SK-N-MC (cell line): ENCODE measurements around the gene TNP2.

Experiments used
- DNase-seq: peaks from one replicate; pipeline ENCODE4 v3.0.0-alpha.2; 2011; ENCODE audit warnings: low read depth, low spot score
- H3K27ac ChIP-seq: fragments of 200-600 bp; sonication (generic); 2 replicates; pipeline ENCODE4 v1.5.1; 2016; ENCODE audit warnings: mixed run types
- H3K36me3 ChIP-seq: fragments of 200-600 bp; sonication (generic); 2 replicates; pipeline ENCODE4 v1.6.1; 2017; ENCODE audit warnings: antibody characterized with exemption, low read length, mixed read lengths; ENCODE audit not compliant: insufficient read depth
- H3K4me3 ChIP-seq: fragments of 200-600 bp; sonication (generic); 2 replicates; pipeline ENCODE4 v1.5.1; 2016
- H3K9ac ChIP-seq: fragments of 200-600 bp; sonication (generic); 2 replicates; pipeline ENCODE4 v1.8.0; 2017; ENCODE audit warnings: mixed run types, mixed read lengths; ENCODE audit not compliant: insufficient read length
- H3K9me3 ChIP-seq: fragments of 200-600 bp; sonication (generic); 2 replicates; pipeline ENCODE4 v1.6.1; 2017; ENCODE audit warnings: low read depth, mild to moderate bottlenecking, antibody characterized with exemption, low read length, moderate library complexity, mixed read lengths
- EZH2 ChIP-seq: fragments of 200-600 bp; sonication (generic); IDR thresholded peaks from one replicate; pipeline ENCODE4 v1.6.1; 2017; ENCODE audit warnings: antibody characterized with exemption
- FOXP2 ChIP-seq: optimal IDR thresholded peaks from 2 replicates; pipeline ENCODE3; 2011; ENCODE audit warnings: mild to moderate bottlenecking, moderate library complexity; ENCODE audit not compliant: insufficient read depth; ENCODE audit errors: extremely low read length, control extremely low read depth
- POLR2AphosphoS5 ChIP-seq: IDR thresholded peaks from 2 replicates; pipeline ENCODE4 v1.6.1; 2012; ENCODE audit warnings: mild to moderate bottlenecking, low read depth, low read length, borderline replicate concordance

Gene TNP2

DNA sequence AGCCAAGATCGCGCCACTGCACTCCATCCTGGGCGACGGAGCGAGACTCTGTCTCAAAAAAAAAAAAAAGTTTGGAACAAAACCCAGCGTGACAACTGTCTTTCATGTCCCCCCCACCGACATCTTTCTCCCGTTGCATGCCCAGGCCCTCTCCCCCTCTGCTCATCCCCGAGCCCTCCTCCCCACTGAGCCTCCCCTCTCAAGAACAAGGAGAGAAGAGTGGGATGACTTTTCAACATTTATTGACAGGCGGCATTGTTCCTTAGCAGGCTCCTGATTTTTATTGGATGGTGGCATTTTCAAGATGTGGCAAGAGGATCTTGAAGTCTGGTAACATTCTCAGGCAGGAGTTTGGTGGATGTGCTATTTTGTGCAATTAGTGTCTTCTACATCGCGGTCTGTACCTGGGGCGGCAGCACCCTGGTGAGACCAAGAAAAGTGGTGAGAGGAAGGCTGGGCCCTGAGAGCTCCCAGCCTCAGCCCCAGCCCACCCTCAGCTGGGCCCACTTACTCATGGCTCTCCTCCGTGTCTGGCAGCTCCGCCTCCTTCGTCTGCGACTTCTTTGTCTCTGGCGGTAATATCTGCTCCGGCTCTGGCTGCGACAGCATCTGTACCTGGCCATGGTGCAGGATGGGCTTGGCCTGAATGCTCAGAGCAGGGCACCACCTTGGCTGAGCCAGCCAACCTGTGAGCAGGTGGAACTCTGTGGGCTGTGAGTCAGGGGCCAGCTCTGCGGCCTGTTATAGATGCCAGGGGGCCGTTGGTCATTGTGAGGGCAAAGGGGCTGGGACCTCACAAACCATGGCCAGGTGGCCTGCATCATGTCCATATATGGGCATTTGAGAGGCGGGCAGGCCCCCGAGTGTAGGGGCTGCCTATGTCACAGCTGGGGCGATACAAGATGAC, 11.7 kb upstream of the TNP2 start, which contains the start of gene PRM1:
Gene PRM1, minus strand, starts transcription at position 715 of the 907 bp plus-strand sequence. Its CDS starts 92 bp downstream, at position 623.
- Histone ChIP-seq H3K9me3 (no peaks in the 10 kb centered on the region), H3K4me3 (no peak within 1 kb of the TSS), H3K27ac (no peak within 1 kb of the TSS), H3K9ac (no peak within 1 kb of the TSS), H3K36me3 (no peaks in the 10 kb centered on the region)
- no peak for DNase-seq
- TF ChIP-seq EZH2, result no peak
- TF ChIP-seq POLR2AphosphoS5, result no peak
- TF ChIP-seq FOXP2, result no peak

DNA sequence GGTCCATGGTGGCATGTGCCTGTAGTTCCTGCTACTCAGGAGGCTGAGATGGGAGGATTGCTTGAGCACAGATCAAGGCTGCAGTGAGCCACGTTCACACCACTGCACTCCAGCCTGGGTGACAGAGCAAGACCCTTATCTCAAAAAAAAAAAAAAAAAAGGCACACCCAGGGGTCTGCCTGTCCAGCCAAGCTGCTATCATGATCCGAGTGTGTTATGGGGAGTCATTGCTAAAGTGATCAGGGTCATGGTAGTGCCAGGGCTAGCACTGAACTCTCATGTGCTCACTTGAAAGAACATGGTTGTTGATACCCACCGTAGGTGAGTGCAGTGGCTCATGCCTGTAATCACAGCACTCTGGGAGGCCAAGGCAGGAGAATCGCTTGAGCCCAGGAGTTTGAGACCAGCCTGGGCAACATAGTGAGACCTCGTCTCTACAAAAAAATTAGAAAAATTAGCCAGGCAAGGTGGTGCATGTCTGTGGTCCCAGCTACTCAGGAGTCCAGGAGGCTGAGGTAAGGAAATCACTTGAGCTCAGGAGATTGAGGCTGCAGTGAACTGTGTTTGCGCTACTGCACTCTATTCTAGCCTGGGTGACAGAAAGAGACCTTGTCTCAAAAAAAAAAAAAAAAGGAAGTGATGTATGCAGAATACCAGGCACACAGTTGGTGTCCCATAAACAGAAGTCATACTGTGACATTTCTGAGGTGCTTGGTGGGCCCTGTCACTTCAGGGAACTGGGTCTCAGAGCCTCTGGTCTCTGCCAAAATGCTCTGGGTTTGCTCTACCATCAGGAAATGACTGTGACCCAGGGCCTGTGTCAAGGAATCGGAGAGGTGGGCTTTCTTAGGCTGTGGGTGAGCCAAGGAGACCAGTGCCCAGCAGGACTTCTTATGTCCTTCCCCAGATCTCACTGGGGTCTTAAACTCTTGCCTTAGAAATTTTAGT, 9.8 kb upstream of the TNP2 start:
- Histone ChIP-seq H3K36me3 (no peaks in the 10 kb centered on the region), H3K9me3 (no peaks in the 10 kb centered on the region), H3K27ac (no peak overlapping the region), H3K9ac (no peak overlapping the region), H3K4me3 (no peak overlapping the region)
- no peak for DNase-seq
- no peak for TF ChIP-seq POLR2AphosphoS5
- TF ChIP-seq EZH2, result no peak
- TF ChIP-seq FOXP2, result no peak

DNA sequence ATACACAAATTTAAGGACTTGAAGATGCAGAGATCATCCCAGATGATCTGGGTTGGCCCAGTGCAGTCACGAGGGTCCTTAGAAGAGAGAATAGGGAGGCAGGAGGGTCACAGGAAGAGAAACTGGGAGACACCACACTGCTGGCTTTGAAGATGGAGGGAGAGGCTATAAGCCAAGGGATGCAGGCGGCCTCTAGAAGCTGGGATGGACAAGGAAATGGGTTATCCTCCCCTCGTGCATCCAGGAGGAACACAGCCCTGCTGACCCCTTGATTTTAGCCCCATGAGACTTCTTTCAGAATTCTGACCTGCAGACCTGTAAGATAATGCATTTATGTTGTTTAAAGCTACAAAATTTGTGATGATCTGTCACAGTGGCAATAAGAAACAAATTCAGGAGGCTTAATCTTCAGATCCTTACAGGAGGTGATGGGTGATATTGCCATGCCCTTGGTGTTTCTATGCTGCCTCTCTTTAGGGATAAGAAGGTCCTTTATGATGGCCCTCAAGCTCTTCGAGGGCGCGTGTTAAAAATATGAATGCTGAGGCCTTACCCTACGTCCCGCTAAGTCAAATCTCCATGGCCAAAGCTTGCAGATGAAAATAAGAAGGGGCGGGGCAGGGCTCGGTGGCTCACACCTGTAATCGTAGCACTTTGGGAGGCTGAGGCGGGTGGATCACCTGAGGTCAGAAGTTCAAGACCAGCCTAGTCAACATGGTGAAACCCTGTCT, 8.6 kb upstream of the TNP2 start:
- no peak for DNase-seq
- no peaks in the 10 kb centered on the region for H3K36me3 ChIP-seq

DNA sequence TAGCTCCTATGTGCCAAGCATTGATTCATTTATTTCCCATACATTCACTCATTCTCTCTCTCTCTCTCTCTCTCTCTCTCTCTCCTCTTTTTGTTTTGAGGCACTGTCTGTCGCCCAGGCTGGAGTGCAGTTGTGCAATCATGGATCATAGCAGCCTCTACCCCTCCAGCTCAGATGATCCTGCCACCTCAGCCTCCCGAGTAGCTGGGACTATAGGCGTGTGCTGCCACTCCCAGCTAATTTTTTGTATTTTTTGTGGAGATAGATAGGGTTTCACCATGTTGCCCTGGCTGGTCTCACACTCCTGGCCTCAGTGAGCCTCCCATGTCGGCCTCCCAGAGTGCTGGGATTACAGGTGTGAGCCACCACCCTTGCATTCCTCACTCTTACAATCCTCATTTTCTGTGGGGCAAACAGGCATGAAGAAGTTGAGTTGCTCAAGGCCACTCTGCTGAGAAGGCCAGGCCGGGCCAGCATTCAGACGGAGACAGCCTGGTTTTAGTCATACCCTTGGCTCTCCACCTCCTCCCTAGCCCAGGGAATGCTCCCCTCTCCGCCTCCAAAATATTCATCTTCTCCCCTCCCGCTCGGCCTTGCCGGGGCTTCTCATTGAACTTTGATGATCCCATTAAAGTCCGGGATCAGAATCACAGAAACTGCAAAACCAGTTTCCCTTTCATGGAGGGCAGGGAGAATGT, 7.9 kb upstream of the TNP2 start:
- H3K9me3 ChIP-seq, result no peaks in the 10 kb centered on the region
- H3K4me3 ChIP-seq, result no peak overlapping the region
- no peaks in the 10 kb centered on the region for H3K36me3 ChIP-seq
- no peak for DNase-seq
- TF ChIP-seq POLR2AphosphoS5 (no peak), FOXP2 (no peak), EZH2 (no peak)
- H3K9ac ChIP-seq, result no peak overlapping the region
- no peak overlapping the region for H3K27ac ChIP-seq

More for the DNA sequence above, 8.6 kb upstream of the TNP2 start:
- Histone ChIP-seq H3K4me3 (no peak overlapping the region), H3K9me3 (no peaks in the 10 kb centered on the region), H3K9ac (no peak overlapping the region), H3K27ac (no peak overlapping the region)
- TF ChIP-seq POLR2AphosphoS5 (no peak), FOXP2 (no peak), EZH2 (no peak)

DNA sequence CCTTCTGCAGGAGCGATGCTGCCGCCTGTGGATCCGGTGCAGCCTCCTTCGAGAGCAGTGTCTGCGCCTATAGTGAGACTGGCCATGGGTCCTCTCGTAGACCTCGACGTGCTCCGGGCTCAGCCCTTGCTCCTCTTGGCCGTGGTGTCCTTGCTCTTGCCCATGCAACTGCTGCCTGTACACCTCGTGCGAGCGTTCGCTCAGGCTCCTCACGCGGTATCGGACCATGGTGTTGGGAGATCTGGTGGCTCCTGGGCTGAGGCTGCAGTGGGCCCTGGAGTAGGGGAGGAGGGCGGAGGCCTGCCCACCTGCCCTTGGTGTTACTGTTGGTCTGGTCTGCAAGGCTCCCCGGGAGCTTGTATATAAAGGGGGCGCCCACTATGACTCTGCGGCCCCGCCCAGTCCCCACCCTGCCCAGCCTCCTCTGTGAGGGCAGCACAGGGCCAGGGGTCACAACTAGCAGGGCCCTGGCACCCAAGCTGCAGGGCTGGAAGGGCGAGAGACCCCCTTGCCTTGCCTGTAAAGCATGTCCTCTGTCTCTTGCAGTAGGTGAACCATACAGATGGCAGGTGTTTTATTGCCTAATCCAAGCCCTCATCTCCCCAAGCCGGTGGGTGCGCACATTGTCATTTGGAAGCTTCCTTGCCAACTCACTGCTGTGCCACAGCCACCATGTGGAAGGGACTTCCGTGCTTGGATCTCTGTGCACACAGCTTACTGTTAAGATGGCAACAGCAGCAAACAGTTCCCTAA, 7.2 kb upstream of the TNP2 start, which contains the start of gene PRM2:
Gene PRM2, minus strand, starts transcription at position 338 of the 753 bp plus-strand sequence. Its CDS starts 110 bp downstream, at position 228.
- no peaks in the 10 kb centered on the region for H3K36me3 ChIP-seq
- no peak within 1 kb of the TSS for H3K27ac ChIP-seq
- H3K9me3 ChIP-seq, result no peaks in the 10 kb centered on the region
- no peak for DNase-seq
- no peak within 1 kb of the TSS for H3K4me3 ChIP-seq
- TF ChIP-seq POLR2AphosphoS5 (no peak), FOXP2 (no peak), EZH2 (no peak)
- no peak within 1 kb of the TSS for H3K9ac ChIP-seq

DNA sequence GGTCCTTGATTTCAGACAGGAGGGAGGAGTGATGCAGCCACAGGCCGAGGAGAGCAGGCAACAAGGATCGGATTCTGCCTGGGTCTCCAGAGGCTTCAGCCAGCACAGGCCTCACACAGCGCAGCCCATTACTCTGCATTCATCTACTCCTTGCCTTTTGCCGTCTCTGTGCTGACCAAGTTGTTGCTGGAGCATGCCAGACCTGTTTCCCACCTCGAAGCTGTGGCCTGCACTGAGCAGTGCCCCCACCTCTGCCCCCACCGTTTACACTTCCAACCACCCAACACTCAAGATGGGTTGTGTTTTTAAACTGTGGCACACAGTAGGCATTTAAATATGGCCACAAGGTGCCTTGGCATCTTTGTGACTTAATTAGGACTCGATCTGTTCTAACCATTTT, 5.8 kb upstream of the TNP2 start:
- H3K4me3 ChIP-seq, result no peak overlapping the region
- H3K36me3 ChIP-seq, result no peaks in the 10 kb centered on the region
- DNase-seq, result no peak
- no peaks in the 10 kb centered on the region for H3K9me3 ChIP-seq
- no peak overlapping the region for H3K9ac ChIP-seq
- no peak for TF ChIP-seq EZH2
- TF ChIP-seq POLR2AphosphoS5, result no peak
- H3K27ac ChIP-seq, result no peak overlapping the region

DNA sequence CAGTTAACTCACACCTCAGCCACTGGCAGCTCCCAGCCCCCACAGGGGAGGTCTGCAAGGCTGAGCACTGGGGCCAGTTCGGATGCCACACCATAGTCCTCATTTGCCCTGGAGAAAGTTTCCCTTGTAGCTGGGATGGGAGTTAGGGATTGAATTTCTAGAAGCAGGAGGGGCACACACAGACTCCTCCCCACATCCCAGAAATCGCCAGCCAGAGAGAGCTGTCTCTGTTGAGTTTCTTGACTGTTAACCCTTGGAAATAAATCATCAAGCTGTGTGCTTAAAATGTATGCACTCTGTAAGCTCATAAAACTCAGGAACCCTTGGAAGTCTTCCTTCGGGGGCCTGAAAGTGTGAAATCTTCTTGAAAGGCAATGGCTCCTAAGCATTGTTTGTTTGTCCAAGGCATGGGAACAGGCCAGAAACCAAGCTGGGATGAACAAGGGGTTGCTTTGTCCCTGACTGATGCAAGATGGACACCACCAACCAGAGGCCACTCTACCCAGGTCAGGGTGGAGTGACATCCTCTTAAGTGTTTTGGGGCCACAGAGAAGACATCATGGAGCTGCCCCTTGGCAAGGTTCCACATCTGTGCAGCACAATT, 4.7 kb upstream of the TNP2 start:
- no peak overlapping the region for H3K9ac ChIP-seq
- no peak overlapping the region for H3K4me3 ChIP-seq
- H3K9me3 ChIP-seq, result no peaks in the 10 kb centered on the region
- no peak overlapping the region for H3K27ac ChIP-seq
- no peak for DNase-seq
- H3K36me3 ChIP-seq, result no peaks in the 10 kb centered on the region
- TF ChIP-seq FOXP2 (no peak), EZH2 (no peak), POLR2AphosphoS5 (no peak)
